Lung (tissue), 12 donors: ENCODE data around the gene DUSP10. TPM values are rescaled to one million over a fixed set of nuclear protein-coding genes. Genes with fewer than 3 reads are reported as not detected.

Source experiments
- ATAC-seq: fragments of 200-7000 bp; cut with Tn5 transposase; one replicate; pipeline ENCODE4 v1.9.1; 2020; ENCODE audit warnings: moderate number of reproducible peaks; ENCODE audit not compliant: insufficient read depth, low FRiP score
- DNase-seq, 3 donors: peaks; one replicate each; pipeline ENCODE4 v3.0.0-alpha.2; 2013 to 2017
- H3K27ac ChIP-seq, 2 donors: one replicate each; pipeline ENCODE4 v1.5.1; 2013; ENCODE audit warnings: mild to moderate bottlenecking in 2 of 2, moderate library complexity in 2 of 2, control low read depth in 1 of 2, inconsistent platforms in 1 of 2, low read depth in 1 of 2, low read length in 1 of 2
- H3K27me3 ChIP-seq, 3 donors: one replicate each; pipeline ENCODE4 v1.5.1; 2013; ENCODE audit warnings: low read length in 2 of 3; ENCODE audit not compliant: control insufficient read depth in 3 of 3, insufficient read depth in 3 of 3
- H3K36me3 ChIP-seq, 4 donors: one replicate each; pipeline ENCODE4 v1.5.1; 2013; ENCODE audit warnings: low read length in 4 of 4, mild to moderate bottlenecking in 1 of 4, moderate library complexity in 1 of 4; ENCODE audit not compliant: control insufficient read depth in 4 of 4, insufficient read depth in 4 of 4
- H3K4me1 ChIP-seq, 5 donors: one replicate each; pipeline ENCODE4 v1.5.1; 2013; ENCODE audit warnings: low read length in 5 of 5, mild to moderate bottlenecking in 2 of 5, moderate library complexity in 1 of 5; ENCODE audit not compliant: control insufficient read depth in 5 of 5, insufficient read depth in 5 of 5
- H3K4me3 ChIP-seq: one replicate; pipeline ENCODE4 v1.5.1; 2013; ENCODE audit warnings: mild to moderate bottlenecking, control low read depth, moderate library complexity
- H3K9ac ChIP-seq, 2 donors: one replicate each; pipeline ENCODE4 v1.5.1; 2013; ENCODE audit warnings: low read length in 2 of 2, control low read depth in 1 of 2; ENCODE audit not compliant: insufficient read depth in 1 of 2
- H3K9me3 ChIP-seq, 4 donors: one replicate each; pipeline ENCODE4 v1.5.1; 2013; ENCODE audit warnings: low read length in 3 of 4, mild to moderate bottlenecking in 1 of 4, moderate library complexity in 1 of 4; ENCODE audit not compliant: control insufficient read depth in 4 of 4, insufficient read depth in 3 of 4
- WGBS, 2 donors: extraction: QIAGEN DNeasy Blood & Tissue Kit; methylation state at CpG; one replicate each; pipeline ENCODE4 v1.1.7; 2013; 5-methylcytosine and 5-hydroxymethylcytosine counted together
- polyA plus RNA-seq, 2 donors: library from polyadenylated mRNA; stranded (reverse); fragments of 200-250 nt; gene quantifications; one replicate each; pipeline ENCODE4 v1.2.1, GENCODE V29; 2013
- total RNA-seq, 2 donors: library from RNA; depleted of rRNA in 1 of 2; stranded (reverse); fragments of >200 nt in 1 of 2; gene quantifications; one replicate each; pipeline ENCODE4 v1.2.1, GENCODE V29; 2014 to 2021
- TF ChIP-seq, protein P1 (sequence below): IDR thresholded peaks from 2 replicates; pipeline ENCODE4 v1.5.1; 2012; ENCODE audit warnings: mild to moderate bottlenecking; ENCODE audit errors: control extremely low read depth, extremely low read depth
- donor health status: control.
- donor health status: control.
- donor health status: Bipolar disorder and iron deficiency.
- donor health status: healthy.
- donor health status: DM: yes; HTN: yes; CAD: no.

DUSP10 gene
- total and polyA plus RNA-seq, 4 donors = 5.3 to 17.2 (median 11.5) TPM

DNA sequence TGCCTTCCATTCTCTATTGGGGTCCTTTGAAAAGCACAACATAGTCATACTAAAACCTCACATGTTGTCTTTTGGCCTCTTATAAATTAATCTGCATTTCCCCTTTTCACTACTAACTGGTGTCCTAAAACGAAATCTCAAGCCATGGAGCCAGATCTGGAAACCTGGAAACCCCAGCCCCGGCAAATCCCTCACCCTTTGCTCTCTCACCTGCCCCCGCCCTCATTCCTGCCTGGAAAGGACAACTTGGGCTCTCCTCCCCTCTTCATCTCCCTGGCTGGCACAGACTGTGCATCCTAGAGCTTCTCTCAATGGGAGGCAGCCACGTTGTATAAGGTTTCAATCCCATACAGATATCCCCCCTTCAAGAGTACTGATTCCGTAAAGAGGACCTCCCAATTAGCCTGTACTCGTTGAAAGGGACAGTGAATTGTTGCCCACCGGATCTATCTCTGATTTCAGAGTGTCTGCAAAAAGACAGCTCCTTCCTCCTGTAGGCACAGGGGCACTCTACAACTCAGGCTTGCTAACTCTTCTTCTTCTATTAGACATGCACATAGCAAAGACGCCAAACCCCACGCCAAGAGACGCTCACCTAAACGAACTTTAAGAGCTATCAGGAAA, 1.4 kb downstream of the DUSP10 start:
- Histone ChIP-seq H3K27me3 (no peaks in the 10 kb centered on the region), H3K9me3 (no peaks in the 10 kb centered on the region), H3K4me3 (peak overlapping the region; percentile 51), H3K27ac (no peak overlapping the region), H3K9ac (peak overlapping the region; percentile 94 to 100), H3K4me1 (peaks cover 3 to 17% (median 10%) of the 10 kb centered on the region in 5 donors), H3K36me3 (peaks cover 0 to 14% (median 8%) of the 10 kb centered on the region in 4 donors)
- DNase-seq = peak in 1 of 3 donors; percentile 50
- no peak for ATAC-seq
- WGBS, 2 donors = 13 to 17% methylated on average over 11 of the region's 11 CpGs
- TF ChIP-seq, protein P1, sequence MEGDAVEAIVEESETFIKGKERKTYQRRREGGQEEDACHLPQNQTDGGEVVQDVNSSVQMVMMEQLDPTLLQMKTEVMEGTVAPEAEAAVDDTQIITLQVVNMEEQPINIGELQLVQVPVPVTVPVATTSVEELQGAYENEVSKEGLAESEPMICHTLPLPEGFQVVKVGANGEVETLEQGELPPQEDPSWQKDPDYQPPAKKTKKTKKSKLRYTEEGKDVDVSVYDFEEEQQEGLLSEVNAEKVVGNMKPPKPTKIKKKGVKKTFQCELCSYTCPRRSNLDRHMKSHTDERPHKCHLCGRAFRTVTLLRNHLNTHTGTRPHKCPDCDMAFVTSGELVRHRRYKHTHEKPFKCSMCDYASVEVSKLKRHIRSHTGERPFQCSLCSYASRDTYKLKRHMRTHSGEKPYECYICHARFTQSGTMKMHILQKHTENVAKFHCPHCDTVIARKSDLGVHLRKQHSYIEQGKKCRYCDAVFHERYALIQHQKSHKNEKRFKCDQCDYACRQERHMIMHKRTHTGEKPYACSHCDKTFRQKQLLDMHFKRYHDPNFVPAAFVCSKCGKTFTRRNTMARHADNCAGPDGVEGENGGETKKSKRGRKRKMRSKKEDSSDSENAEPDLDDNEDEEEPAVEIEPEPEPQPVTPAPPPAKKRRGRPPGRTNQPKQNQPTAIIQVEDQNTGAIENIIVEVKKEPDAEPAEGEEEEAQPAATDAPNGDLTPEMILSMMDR = no peak

DNA sequence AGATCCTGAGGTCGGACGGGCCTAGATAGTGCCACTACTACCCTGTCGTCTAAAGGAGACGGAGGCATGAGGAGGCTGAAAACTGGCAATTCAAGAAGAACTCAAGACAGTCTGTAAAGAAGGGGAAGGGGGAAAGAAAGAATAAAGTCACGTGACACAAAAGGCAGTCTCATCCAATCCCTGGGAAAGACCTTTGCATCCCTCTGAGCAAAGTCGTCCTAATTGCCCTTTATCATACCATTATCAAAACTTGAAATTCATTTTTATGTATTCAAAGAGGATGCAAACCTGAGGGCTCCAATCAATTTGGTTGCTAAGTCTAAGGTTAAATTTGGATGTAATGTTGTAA, 2.2 kb downstream of the DUSP10 start:
- Histone ChIP-seq H3K4me1 (peaks cover 3 to 23% (median 10%) of the 10 kb centered on the region in 5 donors), H3K36me3 (peaks cover 0 to 14% (median 8%) of the 10 kb centered on the region in 4 donors), H3K27me3 (no peaks in the 10 kb centered on the region), H3K4me3 (no peak overlapping the region), H3K9me3 (no peaks in the 10 kb centered on the region), H3K27ac (no peak overlapping the region), H3K9ac (no peak overlapping the region)
- TF ChIP-seq, protein P1 = no peak
- DNase-seq (no peak), ATAC-seq (no peak)
- 97% methylated on average over 6 of the region's 6 CpGs for WGBS, 2 donors

DNA sequence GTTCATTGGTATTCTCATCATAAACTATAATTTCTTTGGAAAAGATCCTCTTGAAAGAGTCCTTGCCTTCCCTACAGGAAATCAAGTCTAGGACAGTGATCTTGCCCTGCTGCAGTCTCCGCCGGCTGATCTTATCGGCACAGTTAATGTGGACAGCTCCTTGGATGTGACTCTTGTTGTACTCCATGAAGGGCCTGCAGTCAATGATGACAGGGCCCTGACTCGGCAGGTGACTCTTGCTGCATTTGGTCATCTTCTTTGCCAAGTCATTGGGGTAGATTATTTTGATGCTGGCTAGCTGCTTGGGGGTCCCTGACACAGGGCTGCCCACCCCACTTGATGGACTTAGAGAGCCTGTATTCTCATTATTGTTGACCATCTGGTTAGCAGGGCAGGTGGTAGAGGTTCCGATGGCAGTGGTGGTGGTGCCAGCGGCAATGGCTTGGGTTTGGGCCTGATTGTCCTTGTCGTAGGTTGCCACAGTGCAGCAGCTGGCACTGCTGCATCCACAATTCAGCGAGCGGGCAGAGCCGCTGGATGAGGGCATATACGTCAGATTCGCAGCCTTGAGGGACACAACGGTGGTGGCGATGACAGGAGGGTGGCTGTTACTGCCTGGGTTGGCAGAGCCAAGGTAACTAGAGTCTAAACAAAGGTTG, 2.7 kb downstream of the DUSP10 start:
- Histone ChIP-seq H3K27me3 (no peaks in the 10 kb centered on the region), H3K4me1 (peaks cover 3 to 27% (median 10%) of the 10 kb centered on the region in 5 donors), H3K4me3 (no peak overlapping the region), H3K36me3 (peaks cover 0 to 14% (median 8%) of the 10 kb centered on the region in 4 donors), H3K27ac (no peak overlapping the region), H3K9ac (no peak overlapping the region), H3K9me3 (no peaks in the 10 kb centered on the region)
- TF ChIP-seq, protein P1 = no peak
- DNase-seq (no peak), ATAC-seq (no peak)
- 97 to 98% methylated on average over 14 of the region's 14 CpGs for WGBS, 2 donors
